Measurements from ENCODE around the gene TMEM132A.
"Not testable (repeated sequence)": the region's sequence is repeated elsewhere in the genome, so short reads cannot be mapped to it uniquely, and the experiment has no call there.

TMEM132A gene

GRCh38 chr11:60966890-60967289, 42.6 kb downstream of the TMEM132A start:
- no peak for DNase-seq

GRCh38 chr11:60968223-60968622, 44.0 kb downstream of the TMEM132A start:
- DNase-seq = no peak

GRCh38 chr11:60970369-60970774, 46.1 kb downstream of the TMEM132A start:
- peak; percentile 76 for DNase-seq

- no peak for DNase-seq
Measured at GRCh38 chr11:60970890-60971289, 46.6 kb downstream of the TMEM132A start.

GRCh38 chr11:60971520-60971919, 47.3 kb downstream of the TMEM132A start, which contains the start of gene CD6:
TSS of gene CD6 (plus strand) at chr11:60971680. CDS start at chr11:60971866, 186 bp downstream.
- peak; percentile 64 for DNase-seq

DNA sequence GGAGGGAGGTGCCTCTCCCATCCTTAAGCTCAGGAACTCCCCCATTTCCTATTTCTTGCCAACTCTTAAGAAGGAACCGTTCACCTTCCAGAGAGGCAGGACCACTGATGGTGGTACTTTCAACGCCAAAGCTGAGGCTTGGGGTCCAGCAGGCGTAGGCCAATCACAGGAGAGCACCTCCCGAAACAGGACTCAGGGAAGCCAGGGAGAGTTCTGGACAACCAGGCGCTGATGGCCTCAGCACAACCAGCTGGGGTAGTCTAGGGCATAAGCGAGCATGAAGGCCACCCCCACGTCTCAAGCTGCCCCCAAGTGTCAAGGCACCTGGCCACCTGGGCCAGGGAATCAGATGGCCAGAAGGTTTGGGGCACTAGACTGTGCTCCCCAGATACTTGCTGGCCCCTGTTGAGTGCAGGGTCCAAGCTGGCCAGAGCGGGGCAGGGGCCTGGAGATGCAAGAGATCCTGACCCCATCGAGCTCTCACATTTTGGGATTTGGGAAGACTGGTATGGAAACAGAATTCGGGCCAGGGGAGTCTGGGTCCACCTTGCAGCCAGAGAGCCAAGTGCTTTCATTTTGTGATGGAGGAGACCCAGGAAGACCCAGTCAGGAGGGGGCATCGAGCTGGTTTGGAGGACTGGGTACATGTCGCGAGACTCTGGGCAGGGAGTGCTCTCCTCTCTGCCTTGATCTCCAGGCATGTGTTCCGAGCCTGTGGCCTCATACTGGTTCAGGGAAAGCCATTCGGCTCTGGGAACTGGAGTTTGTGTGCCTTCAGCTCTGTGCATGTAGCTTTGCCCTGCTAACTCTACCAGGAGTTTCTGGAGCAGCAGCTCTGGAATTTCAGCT, 48.1 kb downstream of the TMEM132A start:
- no peak for DNase-seq

DNA sequence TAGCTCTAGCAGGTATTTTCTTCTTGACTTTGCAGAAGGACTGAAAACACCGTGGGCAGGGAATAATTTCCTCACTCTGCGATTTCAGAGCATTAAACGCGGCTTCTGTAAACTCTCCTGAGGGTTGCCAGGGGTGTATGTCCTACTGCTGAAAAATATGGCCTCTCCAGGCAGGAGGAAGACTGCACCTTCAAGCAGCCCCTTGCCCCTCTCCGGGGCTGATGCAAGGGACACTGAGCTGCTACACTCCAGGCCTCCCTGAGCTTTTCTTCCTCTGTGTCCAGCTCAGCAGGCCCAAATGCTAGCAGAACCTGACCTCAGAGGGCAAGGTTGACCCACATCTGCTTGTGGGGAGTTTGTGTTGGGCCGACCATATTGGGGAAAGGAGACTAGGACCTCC, 49.4 kb downstream of the TMEM132A start:
- DNase-seq = no peak

DNA sequence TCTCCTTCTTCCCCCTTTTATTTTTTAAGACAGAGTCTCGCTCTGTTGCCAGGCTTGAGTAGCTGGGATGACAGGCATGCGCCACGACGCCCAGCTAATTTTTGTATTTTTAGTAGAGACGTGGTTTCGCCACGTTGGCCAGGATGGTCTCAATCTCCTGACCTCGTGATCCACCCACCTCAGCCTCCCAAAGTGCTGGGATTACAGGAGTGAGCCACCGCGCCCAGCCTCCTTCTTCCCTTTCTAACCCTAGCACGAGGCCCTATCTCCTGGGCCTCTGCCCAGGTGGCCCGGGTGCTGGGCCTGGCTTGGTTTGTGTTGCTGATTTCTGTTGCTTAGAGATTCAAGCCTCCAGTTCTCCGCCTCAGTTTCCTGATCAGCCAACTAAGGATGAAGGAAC, 50.1 kb downstream of the TMEM132A start:
- DNase-seq = not testable (repeated sequence)

GRCh38 chr11:60974726-60975125, 50.5 kb downstream of the TMEM132A start:
- no peak for DNase-seq

GRCh38 chr11:60977224-60977623, 53.0 kb downstream of the TMEM132A start:
- DNase-seq = no peak

DNA sequence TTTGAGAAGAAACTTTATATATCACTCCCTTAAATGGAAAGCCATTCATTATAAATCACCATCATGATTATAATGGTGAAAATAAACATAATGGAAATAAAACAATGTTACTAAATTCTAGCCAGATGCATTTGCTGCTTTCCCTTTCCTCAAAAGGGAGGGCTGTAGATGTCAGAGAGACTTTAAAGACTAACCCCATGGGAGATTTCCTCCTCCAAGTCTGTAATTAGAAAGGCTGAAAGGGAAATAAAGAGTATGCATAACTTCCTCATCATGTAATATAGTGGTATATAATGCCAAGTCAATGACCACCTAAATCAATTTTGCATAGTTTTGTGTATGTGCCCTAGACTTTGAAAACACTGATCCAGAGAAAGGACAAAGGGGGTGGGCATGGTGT, 53.6 kb downstream of the TMEM132A start:
- DNase-seq = no peak

GRCh38 chr11:60978546-60979380, 54.5 kb downstream of the TMEM132A start:
- no peak for DNase-seq

DNA sequence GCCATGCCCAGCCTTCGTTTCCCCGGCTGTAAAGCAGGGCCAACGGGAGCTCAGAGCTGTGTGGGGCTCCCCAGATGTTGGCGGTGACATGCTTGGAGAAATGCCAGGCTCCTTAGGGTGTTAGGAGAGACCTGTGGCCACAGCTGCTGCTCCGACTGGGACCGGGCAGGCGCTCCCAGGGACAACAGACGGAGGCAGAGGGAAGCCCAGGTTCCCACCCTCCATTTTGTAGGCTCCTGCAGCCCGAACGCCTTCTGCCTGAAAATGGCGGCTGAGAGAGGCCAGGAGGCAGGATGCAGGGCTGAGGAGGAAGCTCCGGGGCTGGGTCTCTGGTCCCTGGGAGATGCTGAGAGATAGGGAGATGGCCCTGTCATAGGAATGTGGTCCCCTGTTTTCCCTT, 57.3 kb downstream of the TMEM132A start:
- DNase-seq = no peak

DNA sequence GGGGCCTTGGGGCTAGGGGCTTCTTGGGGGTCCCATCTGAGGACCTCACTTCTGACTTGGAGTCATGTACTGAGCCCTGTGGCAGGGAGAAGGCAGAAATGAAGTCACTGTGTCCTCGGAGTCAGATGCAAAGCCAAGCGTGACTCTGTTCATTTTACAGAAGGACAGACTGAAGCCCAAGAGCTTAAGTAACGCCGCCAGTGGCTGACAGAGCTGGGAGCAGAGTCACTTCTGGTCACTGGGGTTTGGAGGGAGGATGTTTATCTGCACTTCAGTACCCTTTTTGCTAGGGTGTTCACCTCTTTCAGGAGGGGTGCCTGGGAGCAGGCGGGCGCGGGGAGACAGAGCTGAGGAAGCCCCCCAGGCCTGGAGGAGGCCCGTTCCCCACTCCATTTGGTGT, 57.9 kb downstream of the TMEM132A start:
- no peak for DNase-seq

DNA sequence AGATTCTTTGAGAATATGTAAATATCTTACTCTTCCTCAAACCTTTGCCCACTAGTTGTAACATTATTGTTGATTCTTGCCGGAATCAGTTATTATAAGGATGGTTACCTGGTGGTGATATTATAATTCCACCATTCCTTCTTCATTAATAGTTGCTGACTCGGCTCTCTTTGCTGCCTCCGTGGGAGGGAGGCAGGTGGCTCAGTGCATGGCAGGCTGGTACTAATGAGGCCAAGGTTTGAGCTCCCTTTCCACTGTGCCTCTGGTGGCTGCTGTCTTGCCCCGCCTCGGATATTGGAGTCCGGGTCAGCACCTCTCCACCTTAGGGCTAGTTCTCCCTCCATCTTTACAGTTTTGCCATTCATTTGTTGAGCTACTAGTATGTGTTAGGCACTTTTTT, 59.9 kb downstream of the TMEM132A start:
- DNase-seq = no peak

DNA sequence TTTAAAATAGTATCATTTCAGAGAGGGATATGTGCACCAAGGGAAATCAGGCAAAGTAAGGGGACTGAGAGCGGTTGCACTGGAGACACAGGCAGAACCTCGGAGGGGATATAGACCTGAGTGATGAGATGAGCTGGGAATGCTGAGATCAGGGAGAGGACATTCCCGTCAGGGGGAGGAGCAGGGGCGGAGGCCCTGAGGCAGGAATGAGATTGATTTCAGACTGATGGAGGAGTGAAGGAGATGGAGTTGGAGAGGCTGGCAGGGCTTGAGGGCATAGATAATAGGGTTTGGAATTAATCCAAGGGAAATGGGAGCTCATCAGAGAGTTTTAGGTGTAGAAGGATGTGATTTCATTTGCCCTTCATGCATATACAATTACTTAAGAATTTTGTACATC, 60.4 kb downstream of the TMEM132A start:
- DNase-seq = no peak

DNA sequence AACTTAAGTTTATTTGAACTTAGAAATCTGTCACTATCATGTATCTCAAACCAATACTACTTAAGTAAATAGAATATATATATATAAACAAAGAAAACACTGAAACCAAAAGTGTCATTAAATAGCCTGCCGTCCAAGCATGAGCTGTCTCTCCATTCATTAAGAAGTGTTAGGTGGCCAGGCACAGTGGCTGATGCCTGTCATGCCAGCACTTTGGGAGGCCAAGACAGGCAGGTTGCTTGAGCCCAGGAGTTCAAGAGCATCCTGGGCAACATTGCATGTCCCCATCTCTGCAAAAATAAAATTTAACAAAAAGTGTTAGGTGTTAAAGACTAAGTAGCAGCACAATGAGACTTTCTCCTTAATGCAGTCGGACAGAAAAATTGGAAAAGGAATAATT, 61.2 kb downstream of the TMEM132A start:
- no peak for DNase-seq

DNA sequence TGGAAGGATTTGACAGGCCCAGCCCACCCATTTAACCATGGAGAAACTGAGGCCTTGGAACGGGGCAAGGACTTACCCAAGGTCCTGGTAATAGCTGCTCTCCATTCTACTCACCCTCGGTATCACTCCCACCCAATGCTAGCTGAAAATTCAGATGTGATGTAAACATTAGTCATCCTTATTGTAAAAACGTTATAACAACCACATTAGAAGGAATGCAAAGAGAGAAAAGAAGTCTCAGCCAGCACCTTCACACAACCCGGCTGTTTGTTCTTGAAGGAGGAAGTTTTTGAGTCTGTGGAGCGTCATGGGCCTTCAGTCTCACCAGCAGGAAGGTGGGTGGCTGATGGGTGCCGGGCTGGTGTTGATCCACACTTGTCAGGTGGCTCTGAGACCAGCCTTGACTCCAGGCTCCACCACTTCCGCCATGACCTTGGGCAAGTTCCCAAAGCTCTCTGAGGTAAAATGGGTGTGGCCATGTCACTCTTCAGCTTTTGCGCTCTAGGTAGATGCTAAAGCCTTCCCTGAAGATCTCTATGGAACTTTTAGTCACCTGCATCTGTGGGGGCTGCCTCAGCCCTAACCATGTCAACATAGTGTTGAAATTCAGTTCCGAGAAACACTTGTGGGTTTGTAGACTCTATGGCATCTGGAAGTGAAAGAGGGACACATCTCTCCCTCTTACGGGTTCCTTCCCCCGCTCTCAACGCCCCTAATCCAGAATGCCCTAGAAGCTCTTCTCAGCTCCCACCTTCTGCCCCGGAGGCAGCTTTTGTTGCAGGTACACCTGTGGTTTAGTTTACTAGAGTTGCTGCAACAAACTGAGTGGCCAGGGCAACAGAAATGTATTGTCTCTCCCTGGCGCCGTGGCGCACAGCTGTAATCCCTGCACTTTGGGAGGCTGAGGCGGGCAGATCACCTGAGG, 62.0 kb downstream of the TMEM132A start:
- DNase-seq = peak; percentile 93

Data from effector CD4-positive, alpha-beta T cell (primary cell).